H1 (cell line): Measurements from ENCODE around the gene C1QA. TPM values are rescaled to one million over a fixed set of nuclear protein-coding genes. Genes with fewer than 3 reads are reported as not detected.

Source experiments
- CTCF ChIA-PET: fragments of 300-600 bp; sonication (Branson Sonifier 250); formaldehyde crosslinking; loops from one replicate; lab custom pipeline; 2021; ENCODE audit not compliant: partially characterized antibody; lab: Charles Lee
- POLR2A ChIA-PET: fragments of 300-600 bp; sonication (Branson Sonifier 250); formaldehyde crosslinking; loops from one replicate; lab custom pipeline; 2021; ENCODE audit warnings: inconsistent platforms; ENCODE audit not compliant: partially characterized antibody; lab: Charles Lee
- DNase-seq, 2 experiments: peaks; one replicate each; pipeline versions ENCODE4 v3.0.0 to v3.0.0-alpha.2; 2010 to 2022; ENCODE audit warnings: low spot score in 2 of 2, low read depth in 1 of 2, mixed read lengths in 1 of 2
- FAIRE-seq: peaks from 2 replicates; lab custom pipeline; 2011; peaks lifted over from hg19 to GRCh38; lab: Jason Lieb, UNC
- H2AFZ ChIP-seq: 2 replicates; pipeline ENCODE4 v1.8.1; 2012; ENCODE audit warnings: low read length, inconsistent platforms
- H2AK5ac ChIP-seq: 2 replicates; pipeline ENCODE4 v1.6.1; 2013; ENCODE audit warnings: low read depth, low read length
- H2BK120ac ChIP-seq: replicated peaks from 2 replicates; pipeline ENCODE3; 2013; ENCODE audit warnings: low read depth, low read length, inconsistent platforms
- H2BK12ac ChIP-seq: 2 replicates; pipeline ENCODE4 v1.6.1; 2013; ENCODE audit warnings: low read depth, low read length
- H2BK15ac ChIP-seq: 2 replicates; pipeline ENCODE4 v1.6.1; 2013; ENCODE audit warnings: low read length
- H2BK20ac ChIP-seq: 2 replicates; pipeline ENCODE4 v1.6.1; 2013; ENCODE audit warnings: low read length
- H2BK5ac ChIP-seq: 2 replicates; pipeline ENCODE4 v1.6.1; 2013; ENCODE audit warnings: low read depth, low read length
- H3K14ac ChIP-seq: 2 replicates; pipeline ENCODE4 v1.6.1; 2013; ENCODE audit warnings: inconsistent platforms; ENCODE audit not compliant: insufficient read length
- H3K18ac ChIP-seq: 2 replicates; pipeline ENCODE4 v1.6.1; 2013; ENCODE audit warnings: low read length; ENCODE audit errors: extremely low read depth
- H3K23ac ChIP-seq: 2 replicates; pipeline ENCODE4 v1.6.1; 2013; ENCODE audit warnings: inconsistent platforms; ENCODE audit not compliant: insufficient read length
- H3K23me2 ChIP-seq: 2 replicates; pipeline ENCODE4 v1.6.1; 2013; ENCODE audit warnings: low read depth, low read length
- H3K27ac ChIP-seq: 2 replicates; pipeline ENCODE4 v1.6.1; 2011; ENCODE audit warnings: low read depth, low read length, inconsistent platforms
- H3K27me3 ChIP-seq, 4 experiments: replicated peaks in 1 of 4; 1 replicate in 1 of 4; 2 replicates in 3 of 4; pipeline versions ENCODE4 v1.6.1 to v1.8.1; 2011 to 2013; ENCODE audit warnings: low read length in 3 of 4, mild to moderate bottlenecking in 3 of 4, inconsistent platforms in 2 of 4, mixed read lengths in 2 of 4, moderate library complexity in 1 of 4; ENCODE audit not compliant: control insufficient read depth in 3 of 4, insufficient read depth in 3 of 4; ENCODE audit errors: extremely low read depth in 1 of 4
- H3K36me3 ChIP-seq, 4 experiments: 2 replicates each; pipeline versions ENCODE4 v1.6.1 to v1.8.1; 2011 to 2013; ENCODE audit warnings: mild to moderate bottlenecking in 4 of 4, low read length in 3 of 4, moderate library complexity in 2 of 4, control low read depth in 1 of 4, inconsistent platforms in 1 of 4; ENCODE audit not compliant: insufficient read depth in 4 of 4, control insufficient read depth in 2 of 4
- H3K4ac ChIP-seq: replicated peaks from 2 replicates; pipeline ENCODE3; 2013; ENCODE audit warnings: low read length, low read depth, mixed read lengths, inconsistent platforms; ENCODE audit not compliant: insufficient read length
- H3K4me1 ChIP-seq, 4 experiments: replicated peaks in 1 of 4; 1 replicate in 1 of 4; 2 replicates in 3 of 4; pipeline versions ENCODE4 v1.6.1 to v1.8.1; 2011 to 2013; ENCODE audit warnings: low read length in 3 of 4, inconsistent platforms in 2 of 4, mixed read lengths in 1 of 4; ENCODE audit not compliant: insufficient read depth in 4 of 4, control insufficient read depth in 3 of 4
- H3K4me2 ChIP-seq, 2 experiments: 2 replicates each; pipeline versions ENCODE4 v1.6.1 to v1.8.1; 2011 to 2013; ENCODE audit warnings: low read depth in 2 of 2, low read length in 2 of 2, control low read depth in 1 of 2, inconsistent platforms in 1 of 2, mild to moderate bottlenecking in 1 of 2; ENCODE audit not compliant: insufficient read depth in 1 of 2
- H3K4me3 ChIP-seq, 4 experiments: fragments of 200-600, 300-600 bp in 1 of 4; sonication (generic), shearing (Covaris generic), sonication (Bioruptor Twin) in 1 of 4; 2 replicates each; pipeline versions ENCODE4 v1.5.1 to v1.8.1; 2011 to 2016; ENCODE audit warnings: low read length in 4 of 4, low read depth in 3 of 4, control low read depth in 2 of 4, inconsistent platforms in 2 of 4, mild to moderate bottlenecking in 2 of 4, mixed read lengths in 1 of 4, moderate library complexity in 1 of 4; ENCODE audit not compliant: insufficient read depth in 2 of 4; ENCODE audit errors: extremely low read depth in 1 of 4
- H3K56ac ChIP-seq: replicated peaks from 2 replicates; pipeline ENCODE3; 2013; ENCODE audit warnings: low read depth, mild to moderate bottlenecking, mixed read lengths, low read length, inconsistent platforms; ENCODE audit not compliant: insufficient read length
- H3K79me1 ChIP-seq: 2 replicates; pipeline ENCODE4 v1.6.1; 2013; ENCODE audit warnings: low read depth, low read length, control low read depth
- H3K79me2 ChIP-seq, 2 experiments: 2 replicates each; pipeline versions ENCODE4 v1.6.1 to v1.8.1; 2012 to 2013; ENCODE audit warnings: low read length in 2 of 2, mild to moderate bottlenecking in 2 of 2, inconsistent platforms in 1 of 2; ENCODE audit not compliant: insufficient read depth in 2 of 2, control insufficient read depth in 1 of 2
- H3K9ac ChIP-seq, 4 experiments: replicated peaks in 1 of 4; 1 replicate in 1 of 4; 2 replicates in 3 of 4; pipeline versions ENCODE4 v1.6.1 to v1.8.1; 2011 to 2013; ENCODE audit warnings: low read depth in 3 of 4, low read length in 3 of 4, control low read depth in 2 of 4, mild to moderate bottlenecking in 2 of 4, moderate library complexity in 2 of 4, inconsistent platforms in 1 of 4; ENCODE audit errors: extremely low read depth in 1 of 4
- H3K9me3 ChIP-seq, 2 experiments: 2 replicates each; pipeline versions ENCODE4 v1.6.1 to v1.8.1; 2012 to 2013; ENCODE audit warnings: mild to moderate bottlenecking in 2 of 2, moderate library complexity in 2 of 2, control low read depth in 1 of 2, inconsistent platforms in 1 of 2, low read depth in 1 of 2, low read length in 1 of 2, mixed read lengths in 1 of 2; ENCODE audit not compliant: insufficient read depth in 2 of 2
- H4K20me1 ChIP-seq, 2 experiments: replicated peaks in 1 of 2; 2 replicates each; pipeline versions ENCODE3 to v1.8.1; 2011 to 2013; ENCODE audit warnings: inconsistent platforms in 2 of 2, low read length in 2 of 2, mild to moderate bottlenecking in 1 of 2; ENCODE audit not compliant: insufficient read depth in 2 of 2, control insufficient read depth in 1 of 2
- H4K5ac ChIP-seq: 2 replicates; pipeline ENCODE4 v1.6.1; 2013; ENCODE audit warnings: low read length, low read depth, mixed read lengths, inconsistent platforms; ENCODE audit not compliant: insufficient read length
- H4K8ac ChIP-seq: 2 replicates; pipeline ENCODE4 v1.8.0; 2013; ENCODE audit warnings: mild to moderate bottlenecking, moderate library complexity, low read length, inconsistent platforms; ENCODE audit not compliant: insufficient read depth; ENCODE audit errors: extremely low read depth
- H4K91ac ChIP-seq: replicated peaks from 2 replicates; pipeline ENCODE3; 2013; ENCODE audit warnings: low read length, mixed read lengths, inconsistent platforms; ENCODE audit not compliant: insufficient read length
- BRCA1 ChIP-seq: IDR thresholded peaks from 2 replicates; pipeline ENCODE4 v1.6.1; 2012; ENCODE audit warnings: low read depth, low read length, improper control_type of control experiment
- CHD1 ChIP-seq: IDR thresholded peaks from 2 replicates; pipeline ENCODE4 v1.6.1; 2012; ENCODE audit warnings: low read depth, low read length, improper control_type of control experiment
- CREB1 ChIP-seq: IDR thresholded peaks from 2 replicates; pipeline ENCODE4 v1.6.1; 2012; ENCODE audit warnings: inconsistent platforms
- CTBP2 ChIP-seq: IDR thresholded peaks from 2 replicates; pipeline ENCODE4 v1.7.0; 2011; ENCODE audit warnings: borderline replicate concordance, mild to moderate bottlenecking, moderate library complexity, mixed read lengths, low read length; ENCODE audit not compliant: insufficient read depth, insufficient read length
- EGR1 ChIP-seq: IDR thresholded peaks from 2 replicates; pipeline ENCODE4 v1.6.1; 2011; ENCODE audit warnings: low read depth, low read length, borderline replicate concordance
- HDAC2 ChIP-seq, 2 experiments: fragments of 300-600 bp in 1 of 2; sonication (generic) in 1 of 2; IDR thresholded peaks; 2 replicates each; pipeline ENCODE4 v1.6.1; 2011 to 2012; ENCODE audit warnings: low read depth in 2 of 2, low read length in 2 of 2, mild to moderate bottlenecking in 2 of 2, moderate library complexity in 2 of 2, borderline replicate concordance in 1 of 2, inconsistent platforms in 1 of 2
- POLR2A ChIP-seq, 2 experiments: IDR thresholded peaks; 1 replicate in 1 of 2; 2 replicates in 1 of 2; pipeline ENCODE4 v1.6.1; 2011; ENCODE audit warnings: low read depth in 2 of 2, low read length in 2 of 2, mild to moderate bottlenecking in 2 of 2; ENCODE audit errors: control extremely low read depth in 1 of 2
- SP1 ChIP-seq: IDR thresholded peaks from 2 replicates; pipeline ENCODE4 v1.6.1; 2011; ENCODE audit warnings: low read depth, low read length
- SP2 ChIP-seq: IDR thresholded peaks from 2 replicates; pipeline ENCODE4 v1.6.1; 2012; ENCODE audit warnings: mild to moderate bottlenecking, low read length, inconsistent platforms
- TCF12 ChIP-seq: IDR thresholded peaks from 2 replicates; pipeline ENCODE4 v1.6.1; 2011; ENCODE audit warnings: low read depth, mild to moderate bottlenecking, low read length
- ZNF274 ChIP-seq: IDR thresholded peaks from 2 replicates; pipeline ENCODE4 v1.7.0; 2012; ENCODE audit warnings: low read length, borderline replicate concordance; ENCODE audit errors: extremely low read depth
- WGBS, 2 experiments: shearing (Covaris generic) in 1 of 2; methylation state at CpG; one replicate each; pipeline versions ENCODE4 v1.1.6 to v1.1.7; 2013 to 2015; ENCODE audit warnings: low lambda C conversion rate in 2 of 2, mixed read lengths in 2 of 2, inconsistent platforms in 1 of 2, low coverage in 1 of 2, missing lambda C conversion rate in 1 of 2; ENCODE audit not compliant: insufficient replicate concordance in 2 of 2, insufficient coverage in 1 of 2, insufficient read length in 1 of 2; ENCODE audit errors: extremely low coverage in 1 of 2, missing lambda C conversion rate in 1 of 2; 5-methylcytosine and 5-hydroxymethylcytosine counted together
- polyA plus RNA-seq, 7 experiments: library from polyadenylated mRNA; depleted of rRNA in 3 of 7; stranded (reverse) in 5 of 7; unstranded in 2 of 7; fragments of >200 nt in 5 of 7; fragments of 200-250 nt in 2 of 7; gene quantifications; 1 replicate in 5 of 7; 2 replicates in 1 of 7; 4 replicates in 1 of 7; pipeline versions ENCODE4 v1.2.1 to v1.2.3, GENCODE V29; 2011 to 2013; ENCODE audit warnings: missing spikeins in 2 of 7, mixed read lengths in 2 of 7
- total RNA-seq: library from RNA; stranded (reverse); fragmentation: NEBNext Ultra II Directional; extraction: Animal tissue kit (Norgen Biotek cat#: 25700); gene quantifications from 2 replicates; pipeline ENCODE4 v1.2.1, GENCODE V29; 2021
- TF ChIP-seq, protein P1 (sequence below): IDR thresholded peaks from 2 replicates; pipeline ENCODE4 v1.6.1; 2012; ENCODE audit warnings: low read length, inconsistent platforms

The C1QA gene
- total and polyA plus RNA-seq, 2 of the 8 experiments (the other 6 are each of a cell fraction or from before 2014, with no cell fraction given) = not detected

DNA sequence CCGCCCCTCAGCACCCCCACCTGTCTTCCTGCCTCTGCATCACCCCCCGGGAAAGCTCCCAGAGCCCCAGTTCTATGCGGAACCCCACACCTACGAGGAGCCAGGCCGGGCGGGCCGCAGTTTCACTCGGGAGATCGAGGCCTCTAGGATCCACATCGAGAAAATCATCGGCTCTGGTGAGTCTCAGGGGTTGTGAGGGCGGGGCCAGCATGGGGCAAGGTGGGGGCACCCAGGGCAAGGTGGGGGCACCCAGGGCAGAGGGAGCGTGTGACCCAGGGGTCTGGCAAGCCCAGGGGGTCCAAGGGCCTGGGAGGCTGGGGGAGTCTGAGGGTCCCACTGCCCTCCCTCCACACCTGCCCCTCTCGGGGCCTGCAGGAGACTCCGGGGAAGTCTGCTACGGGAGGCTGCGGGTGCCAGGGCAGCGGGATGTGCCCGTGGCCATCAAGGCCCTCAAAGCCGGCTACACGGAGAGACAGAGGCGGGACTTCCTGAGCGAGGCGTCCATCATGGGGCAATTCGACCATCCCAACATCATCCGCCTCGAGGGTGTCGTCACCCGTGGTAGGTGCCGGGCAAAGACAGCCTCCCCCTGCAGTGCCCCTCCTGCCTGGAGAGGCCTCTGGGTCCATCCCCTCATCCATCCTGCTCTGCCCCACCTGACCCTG lies 39.0 kb upstream of the C1QA start:
- no peak overlapping the region for H4K8ac ChIP-seq
- H3K56ac ChIP-seq = no peak overlapping the region
- no peak overlapping the region for H3K27ac ChIP-seq
- no peak overlapping the region for H3K23ac ChIP-seq
- no peak overlapping the region for H3K18ac ChIP-seq
- no peaks in the 10 kb centered on the region for H3K27me3 ChIP-seq
- no peak overlapping the region for H2BK120ac ChIP-seq
- H3K9me3 ChIP-seq = no peaks in the 10 kb centered on the region
- WGBS, 2 experiments = 85% methylated on average over 18 of the region's 30 CpGs; no CpG with 5 or more reads in 1 of the 2 experiments
- DNase-seq (no peak), FAIRE-seq (no peak)
- CTCF ChIA-PET = interaction anchor here (0.6 kb wide), 1 partner anchor 83 kb away, joined by 4 read pairs; no protein-coding TSS in a partner anchor
- no peak overlapping the region for H3K4ac ChIP-seq
- H3K23me2 ChIP-seq = peaks cover 5% of the 10 kb centered on the region; the same call in 1 of the 2 replicates
- H3K9ac ChIP-seq = no peak overlapping the region
- no peak overlapping the region for H3K4me3 ChIP-seq
- no peak overlapping the region for H4K91ac ChIP-seq
- H4K20me1 ChIP-seq = peaks cover 0 to 1% of the 10 kb centered on the region in 2 experiments
- no peak overlapping the region for H2BK12ac ChIP-seq
- no peak overlapping the region for H2BK20ac ChIP-seq
- H3K79me1 ChIP-seq = no peaks in the 10 kb centered on the region
- no peak overlapping the region for H2BK5ac ChIP-seq
- H2BK15ac ChIP-seq = no peak overlapping the region
- no peak overlapping the region for H3K14ac ChIP-seq
- H4K5ac ChIP-seq = no peak overlapping the region
- no peak overlapping the region for H2AFZ ChIP-seq
- peaks cover 0 to 10% (median 2%) of the 10 kb centered on the region in 4 experiments; a peak in 4 of 7 replicates for H3K4me1 ChIP-seq
- H3K4me2 ChIP-seq = no peak overlapping the region
- TF ChIP-seq SP1 (no peak), CREB1 (no peak), EGR1 (no peak), ZNF274 (no peak), SP2 (no peak), TCF12 (no peak), CTBP2 (no peak), CHD1 (no peak), HDAC2 (IDR thresholded peaks at IDR 0.05; ENCODE audit: borderline replicate concordance in 1 of 2, low read depth in 2 of 2, low read length in 2 of 2) (no peak), POLR2A (IDR thresholded peaks at IDR 0.05; ENCODE audit: control extremely low read depth in 1 of 2, low read depth in 2 of 2, low read length in 2 of 2) (no peak), BRCA1 (no peak)
- TF ChIP-seq, protein P1, sequence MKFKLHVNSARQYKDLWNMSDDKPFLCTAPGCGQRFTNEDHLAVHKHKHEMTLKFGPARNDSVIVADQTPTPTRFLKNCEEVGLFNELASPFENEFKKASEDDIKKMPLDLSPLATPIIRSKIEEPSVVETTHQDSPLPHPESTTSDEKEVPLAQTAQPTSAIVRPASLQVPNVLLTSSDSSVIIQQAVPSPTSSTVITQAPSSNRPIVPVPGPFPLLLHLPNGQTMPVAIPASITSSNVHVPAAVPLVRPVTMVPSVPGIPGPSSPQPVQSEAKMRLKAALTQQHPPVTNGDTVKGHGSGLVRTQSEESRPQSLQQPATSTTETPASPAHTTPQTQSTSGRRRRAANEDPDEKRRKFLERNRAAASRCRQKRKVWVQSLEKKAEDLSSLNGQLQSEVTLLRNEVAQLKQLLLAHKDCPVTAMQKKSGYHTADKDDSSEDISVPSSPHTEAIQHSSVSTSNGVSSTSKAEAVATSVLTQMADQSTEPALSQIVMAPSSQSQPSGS = no peak
- no peak overlapping the region for H2AK5ac ChIP-seq
- no peaks in the 10 kb centered on the region for H3K79me2 ChIP-seq
- H3K36me3 ChIP-seq = no peaks in the 10 kb centered on the region
- POLR2A ChIA-PET = no interaction called here
